GM12878 (cell line): ENCODE data around the gene IRS1. TPM values are rescaled to one million over a fixed set of nuclear protein-coding genes. Genes with fewer than 3 reads are reported as not detected.

Source experiments
- ATAC-seq: fragments of 200-7000 bp; cut with Tn5 transposase; 3 replicates; pipeline ENCODE4 v1.9.1; 2020; ENCODE audit warnings: mild to moderate bottlenecking, moderate library complexity
- BruUV-seq: library from RNA; stranded (reverse); fragments of 400-500 nt; replicated peaks from 2 replicates; lab custom pipeline; 2021; lab: Mats Ljungman, UMichigan
- CTCF ChIA-PET: fragments of 300-600 bp; sonication (Branson Sonifier 250); formaldehyde crosslinking; extraction: SDS; loops from one replicate; lab custom pipeline; 2021; ENCODE audit warnings: inconsistent platforms; lab: Yijun Ruan, JAX
- POLR2A ChIA-PET: fragments of 350-600 bp; formaldehyde crosslinking; extraction: SDS; loops from one replicate; lab custom pipeline; 2021; ENCODE audit warnings: inconsistent platforms; lab: Charles Lee
- RAD21 ChIA-PET: fragments of 300-600 bp; sonication (Branson Sonifier 250); formaldehyde crosslinking; loops from one replicate; lab custom pipeline; 2023; ENCODE audit warnings: antibody characterized with exemption; ENCODE audit not compliant: unreplicated experiment; lab: Charles Lee
- SMC1A ChIA-PET: fragments of 300-600 bp; sonication (Branson Sonifier 250); formaldehyde crosslinking; loops from one replicate; lab custom pipeline; 2023; ENCODE audit not compliant: unreplicated experiment, uncharacterized antibody; lab: Charles Lee
- DNase-seq: peaks from one replicate; pipeline ENCODE4 v3.0.0-alpha.2; 2011; ENCODE audit warnings: low read depth, low spot score
- FAIRE-seq: peaks from 3 replicates; lab custom pipeline; 2011; peaks lifted over from hg19 to GRCh38; lab: Jason Lieb, UNC
- H2AFZ ChIP-seq: 2 replicates; pipeline ENCODE4 v1.6.0; 2011; ENCODE audit warnings: low read depth, low read length, control low read depth; ENCODE audit not compliant: control insufficient read depth
- H3K27ac ChIP-seq: 2 replicates; pipeline ENCODE4 v1.5.1; 2011; ENCODE audit warnings: control low read depth; ENCODE audit not compliant: control insufficient read depth, insufficient read depth
- H3K27me3 ChIP-seq, 2 experiments: replicated peaks in 1 of 2; 2 replicates each; pipeline versions ENCODE4 v1.6.0 to v1.6.1; 2011; ENCODE audit warnings: low read length in 1 of 2; ENCODE audit not compliant: control insufficient read depth in 2 of 2, insufficient read depth in 2 of 2
- H3K36me3 ChIP-seq, 2 experiments: 2 replicates each; pipeline ENCODE4 v1.5.1; 2011; ENCODE audit warnings: low read length in 1 of 2; ENCODE audit not compliant: control insufficient read depth in 2 of 2, insufficient read depth in 2 of 2
- H3K4me1 ChIP-seq: 2 replicates; pipeline ENCODE4 v1.6.1; 2011; ENCODE audit warnings: mild to moderate bottlenecking, low read length, moderate library complexity, mixed read lengths; ENCODE audit not compliant: control insufficient read depth, insufficient read depth
- H3K4me2 ChIP-seq: 2 replicates; pipeline ENCODE4 v1.6.0; 2011; ENCODE audit warnings: control low read depth; ENCODE audit not compliant: control insufficient read depth, insufficient read depth
- H3K4me3 ChIP-seq: fragments of 200-600 bp; sonication (generic); 2 replicates; pipeline ENCODE4 v1.5.1; 2016
- H3K79me2 ChIP-seq: 2 replicates; pipeline ENCODE4 v1.6.0; 2011; ENCODE audit warnings: low read length; ENCODE audit not compliant: control insufficient read depth, insufficient read depth
- H3K9ac ChIP-seq: 2 replicates; pipeline ENCODE4 v1.8.0; 2011; ENCODE audit warnings: low read length, control low read depth, mixed read lengths; ENCODE audit not compliant: control insufficient read depth, insufficient read depth
- H3K9me3 ChIP-seq: replicated peaks from 3 replicates; pipeline ENCODE4 v1.5.1; 2011; ENCODE audit warnings: mild to moderate bottlenecking, low read length; ENCODE audit not compliant: control insufficient read depth, insufficient read depth
- H4K20me1 ChIP-seq: 2 replicates; pipeline ENCODE4 v1.6.0; 2011; ENCODE audit not compliant: control insufficient read depth, insufficient read depth
- ESRRA ChIP-seq: IDR thresholded peaks from 2 replicates; pipeline ENCODE4 v1.6.1; 2012; ENCODE audit warnings: mild to moderate bottlenecking, low read length, improper control_type of control experiment
- ETV6 ChIP-seq, 2 experiments: fragments of 450-650 bp in 1 of 2; IDR thresholded peaks in 1 of 2; conservative IDR thresholded peaks in 1 of 2; 2 replicates each; pipeline ENCODE4 v1.6.1; 2014; ENCODE audit warnings: antibody characterized with exemption in 1 of 2, borderline replicate concordance in 1 of 2, low read depth in 1 of 2, mild to moderate bottlenecking in 1 of 2, moderate library complexity in 1 of 2
- HDAC2 ChIP-seq: fragments of 200-600 bp; sonication (generic); IDR thresholded peaks from 2 replicates; pipeline ENCODE4 v1.6.1; 2017
- IKZF1 ChIP-seq: fragments of 450-650 bp; conservative IDR thresholded peaks from 2 replicates; pipeline ENCODE4 v1.6.1; 2017; ENCODE audit warnings: antibody characterized with exemption, mild to moderate bottlenecking
- MXI1 ChIP-seq: fragments of 150-350 bp; IDR thresholded peaks from 2 replicates; pipeline ENCODE4 v1.6.1; 2011; ENCODE audit warnings: low read depth, mild to moderate bottlenecking, inconsistent platforms, low read length, improper control_type of control experiment
- NBN ChIP-seq: fragments of 450-650 bp; IDR thresholded peaks from 2 replicates; pipeline ENCODE4 v1.6.1; 2016
- NR2C2 ChIP-seq: IDR thresholded peaks from 2 replicates; pipeline ENCODE4 v1.6.1; 2011; ENCODE audit warnings: borderline replicate concordance, low read depth; ENCODE audit not compliant: control insufficient read depth, insufficient read length
- PAX8 ChIP-seq: fragments of 450-650 bp; IDR thresholded peaks from 2 replicates; pipeline ENCODE4 v1.6.1; 2017; ENCODE audit warnings: mild to moderate bottlenecking, moderate library complexity
- SIN3A ChIP-seq: IDR thresholded peaks from 2 replicates; pipeline ENCODE4 v1.6.1; 2012; ENCODE audit warnings: low read depth, low read length, improper control_type of control experiment
- SIX5 ChIP-seq: IDR thresholded peaks from 2 replicates; pipeline ENCODE4 v1.6.1; 2011; ENCODE audit warnings: mild to moderate bottlenecking, low read depth, low read length, moderate library complexity; ENCODE audit not compliant: severe bottlenecking
- SKIL ChIP-seq: fragments of 450-650 bp; IDR thresholded peaks from 2 replicates; pipeline ENCODE4 v1.6.1; 2017; ENCODE audit warnings: mild to moderate bottlenecking, low read depth, inconsistent platforms; ENCODE audit not compliant: poor library complexity, severe bottlenecking
- SPI1 ChIP-seq: IDR thresholded peaks from 2 replicates; pipeline ENCODE4 v1.6.1; 2011; ENCODE audit warnings: low read depth, mild to moderate bottlenecking, low read length, moderate library complexity, borderline replicate concordance; ENCODE audit not compliant: insufficient read depth
- YY1 ChIP-seq: IDR thresholded peaks from 2 replicates; pipeline ENCODE4 v1.6.1; 2011; ENCODE audit warnings: low read depth, mild to moderate bottlenecking, low read length
- WGBS: methylation state at CpG from one replicate; pipeline ENCODE4 v1.1.6; 2016; ENCODE audit warnings: low lambda C conversion rate; ENCODE audit not compliant: insufficient replicate concordance, insufficient coverage; ENCODE audit errors: missing lambda C conversion rate; 5-methylcytosine and 5-hydroxymethylcytosine counted together
- in situ Hi-C: fragments of 300-500 bp; cut with MboI; formaldehyde crosslinking; loops from 9 replicates; pipeline ENCODE4 v1.14.3; 2018; ENCODE audit warnings: mixed read lengths
- intact Hi-C: fragments of 100-400 bp; cut with micrococcal nuclease; formaldehyde crosslinking; loops from one replicate; pipeline ENCODE4 v1.14.2; 2022; ENCODE audit not compliant: unreplicated experiment
- polyA plus RNA-seq, 11 experiments: library from polyadenylated mRNA; depleted of rRNA in 4 of 11; unstranded in 6 of 11; stranded (reverse) in 5 of 11; fragments of >200 nt; fragmentation: Nextera tagmentation in 4 of 11; fragmentation: Illumina TruSeq in 1 of 11; extraction: Ambion mirVana in 4 of 11; extraction: Trizol in 1 of 11; gene quantifications; 1 replicate in 1 of 11; 2 replicates in 10 of 11; pipeline versions ENCODE4 v1.2.1 to v1.2.3, GENCODE V29; 2011 to 2016; ENCODE audit warnings: inconsistent platforms in 2 of 11, missing spikeins in 2 of 11, low read depth in 1 of 11
- total RNA-seq, 4 experiments: library from RNA; depleted of rRNA in 3 of 4; stranded (reverse); fragments of >200 nt in 3 of 4; fragmentation: Illumina TruSeq in 1 of 4; extraction: Trizol in 1 of 4; gene quantifications; 2 replicates each; pipeline versions ENCODE4 v1.2.1 to v1.2.3, GENCODE V29; 2013 to 2021
- TF ChIP-seq, protein P1 (sequence below): fragments of 450-650 bp; IDR thresholded peaks from 2 replicates; pipeline ENCODE4 v1.6.1; 2018; ENCODE audit warnings: mild to moderate bottlenecking, low read depth, moderate library complexity; ENCODE audit not compliant: partially characterized antibody

IRS1 gene
- total and polyA plus RNA-seq, 10 of the 15 experiments (the other 5 are each of a cell fraction or from before 2014, with no cell fraction given), result 0.03 to 1.7 (median 0.34) TPM

- Histone ChIP-seq H3K36me3 (no peaks in the 10 kb centered on the region), H3K4me1 (no peaks in the 10 kb centered on the region), H3K4me3 (no peak overlapping the region), H3K4me2 (no peak overlapping the region), H3K9me3 (no peaks in the 10 kb centered on the region), H3K27me3 (no peaks in the 10 kb centered on the region), H4K20me1 (no peaks in the 10 kb centered on the region), H3K9ac (no peak overlapping the region), H3K27ac (no peak overlapping the region), H3K79me2 (no peaks in the 10 kb centered on the region), H2AFZ (no peak overlapping the region)
- ATAC-seq (no peak), FAIRE-seq (no peak), DNase-seq (no peak)
- CTCF ChIA-PET, result interaction anchor here (0.6 kb wide), 2 partner anchors 839 to 896 kb away, joined by 3 read pairs; no protein-coding TSS in a partner anchor
- POLR2A ChIA-PET, result no interaction called here
- WGBS, result 65% methylated on average over 4 of the region's 4 CpGs
- in situ Hi-C loops, result no loop called here
- no TSS peak for BruUV-seq
- RAD21 ChIA-PET, result no interaction called here
- SMC1A ChIA-PET, result interaction anchor here (0.9 kb wide), 1 partner anchor 12 kb away, joined by 3 read pairs; no protein-coding TSS in a partner anchor
- intact Hi-C loops, result no loop called here
- no peak for TF ChIP-seq SKIL
- TF ChIP-seq ETV6 (conservative IDR thresholded peaks at IDR 0.05 in 1 of 2, IDR thresholded peaks at IDR 0.05 in 1 of 2; ENCODE audit: borderline replicate concordance in 1 of 2, low read depth in 1 of 2), result no peak
- no peak for TF ChIP-seq HDAC2
- TF ChIP-seq, protein P1, sequence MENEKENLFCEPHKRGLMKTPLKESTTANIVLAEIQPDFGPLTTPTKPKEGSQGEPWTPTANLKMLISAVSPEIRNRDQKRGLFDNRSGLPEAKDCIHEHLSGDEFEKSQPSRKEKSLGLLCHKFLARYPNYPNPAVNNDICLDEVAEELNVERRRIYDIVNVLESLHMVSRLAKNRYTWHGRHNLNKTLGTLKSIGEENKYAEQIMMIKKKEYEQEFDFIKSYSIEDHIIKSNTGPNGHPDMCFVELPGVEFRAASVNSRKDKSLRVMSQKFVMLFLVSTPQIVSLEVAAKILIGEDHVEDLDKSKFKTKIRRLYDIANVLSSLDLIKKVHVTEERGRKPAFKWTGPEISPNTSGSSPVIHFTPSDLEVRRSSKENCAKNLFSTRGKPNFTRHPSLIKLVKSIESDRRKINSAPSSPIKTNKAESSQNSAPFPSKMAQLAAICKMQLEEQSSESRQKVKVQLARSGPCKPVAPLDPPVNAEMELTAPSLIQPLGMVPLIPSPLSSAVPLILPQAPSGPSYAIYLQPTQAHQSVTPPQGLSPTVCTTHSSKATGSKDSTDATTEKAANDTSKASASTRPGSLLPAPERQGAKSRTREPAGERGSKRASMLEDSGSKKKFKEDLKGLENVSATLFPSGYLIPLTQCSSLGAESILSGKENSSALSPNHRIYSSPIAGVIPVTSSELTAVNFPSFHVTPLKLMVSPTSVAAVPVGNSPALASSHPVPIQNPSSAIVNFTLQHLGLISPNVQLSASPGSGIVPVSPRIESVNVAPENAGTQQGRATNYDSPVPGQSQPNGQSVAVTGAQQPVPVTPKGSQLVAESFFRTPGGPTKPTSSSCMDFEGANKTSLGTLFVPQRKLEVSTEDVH, result no peak
- no peak for TF ChIP-seq IKZF1
- no peak for TF ChIP-seq SIX5
- 0 out of 2 replicates have a peak, but pooled peaks have one; percentile 43 for TF ChIP-seq YY1
- TF ChIP-seq PAX8, result no peak
- TF ChIP-seq ESRRA, result no peak
- TF ChIP-seq SPI1, result peak; percentile 38; the same call in 1 of the 2 replicates
- TF ChIP-seq NBN, result no peak
- no peak for TF ChIP-seq SIN3A
- no peak for TF ChIP-seq MXI1
- no peak for TF ChIP-seq NR2C2
These were observed 46.7 kb downstream of the IRS1 start for GRCh38 chr2:226752887-226753286.
